GM19238 (cell line): ENCODE measurements around the gene SLC15A1.

Experiments used
- DNase-seq: peaks from one replicate; pipeline ENCODE4 v3.0.0; 2011; ENCODE audit warnings: low spot score; ENCODE audit not compliant: insufficient read length

The SLC15A1 gene

DNA sequence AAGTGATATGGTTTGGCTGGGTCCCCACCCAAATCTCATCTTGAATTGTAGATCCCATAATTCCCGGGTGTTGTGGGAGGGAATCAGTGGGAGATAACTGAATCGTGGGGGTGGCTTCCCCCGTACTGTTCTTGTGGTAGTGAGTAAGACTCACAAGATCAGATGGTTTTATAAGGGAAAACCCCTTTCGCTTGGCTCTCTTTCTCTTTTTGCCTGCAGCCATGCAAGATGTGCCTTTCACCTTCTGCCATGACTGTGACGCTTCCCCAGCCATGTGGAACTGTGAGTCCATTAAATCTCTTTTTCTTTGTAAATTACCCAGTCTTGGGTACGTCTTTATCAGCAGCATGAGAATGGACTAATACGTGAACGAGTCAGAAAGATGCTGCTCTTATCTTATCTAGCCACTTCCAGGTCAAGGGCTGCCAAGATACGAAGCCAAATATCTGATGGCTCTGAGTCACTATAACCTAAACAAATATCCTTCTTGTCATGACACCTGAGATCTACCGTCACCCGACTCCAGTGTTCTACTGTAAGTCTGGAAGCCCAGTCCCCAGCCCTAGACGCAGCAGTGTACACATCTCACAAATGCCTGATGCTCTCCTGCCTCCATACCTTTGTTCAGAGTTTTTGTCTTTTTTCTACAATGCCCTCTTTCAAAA, 45.9 kb downstream of the SLC15A1 start:
- DNase-seq, result no peak

DNA sequence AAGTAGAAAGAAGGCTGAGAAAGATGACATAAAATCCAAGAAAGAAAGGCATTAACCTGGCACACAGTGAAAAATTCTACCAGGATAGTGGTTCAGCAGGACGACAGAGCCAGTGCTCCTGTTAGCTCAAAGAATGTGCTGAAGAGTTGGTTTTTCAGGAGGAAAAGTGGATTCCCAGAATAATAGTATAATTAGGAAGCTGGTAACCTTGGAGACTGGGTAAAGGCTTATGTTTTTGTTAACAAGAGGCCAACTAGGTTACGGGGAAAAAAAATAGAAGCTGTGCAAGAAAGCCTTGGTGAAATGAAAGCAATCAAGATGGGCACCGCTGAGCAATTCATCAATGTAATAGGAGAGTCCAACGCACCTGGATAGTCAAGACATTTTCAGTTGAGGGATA, 54.7 kb downstream of the SLC15A1 start:
- no peak for DNase-seq

DNA sequence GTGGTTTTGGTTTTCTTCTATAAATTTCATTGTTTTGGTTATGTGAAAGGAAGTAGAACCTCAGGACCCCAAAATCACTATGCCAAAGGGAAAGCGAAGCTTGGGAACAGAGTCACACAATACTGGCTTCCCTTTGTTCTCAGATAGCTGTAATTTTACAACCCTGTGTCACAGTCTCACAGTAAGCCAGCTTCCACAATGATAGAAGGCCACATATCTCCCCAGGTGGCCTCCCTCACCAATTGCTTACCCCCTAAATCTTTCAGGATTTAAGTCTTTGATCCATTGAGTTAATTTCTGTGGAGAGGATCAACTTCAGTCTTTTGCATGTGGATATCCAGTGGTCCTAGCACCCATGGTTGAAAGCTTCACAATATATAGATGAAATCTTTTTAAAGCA, 58.7 kb downstream of the SLC15A1 start:
- no peak for DNase-seq

DNA sequence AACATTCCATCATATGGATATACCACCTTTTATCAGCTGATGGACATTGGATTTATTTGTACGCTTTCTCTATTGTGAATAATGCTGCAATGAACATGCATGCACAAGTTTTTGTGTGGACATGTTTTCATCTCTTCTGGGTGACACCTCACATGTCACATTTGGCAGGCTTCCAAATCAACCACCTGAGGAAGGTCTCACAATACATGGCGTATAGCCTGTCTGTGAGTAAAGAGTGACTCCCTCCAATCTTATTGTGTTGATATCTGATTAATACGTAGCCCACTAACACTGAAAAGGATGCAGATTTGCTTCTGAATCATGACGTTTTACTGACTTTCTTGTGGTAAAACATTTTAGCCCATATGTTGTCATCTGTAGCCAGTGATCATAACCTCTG, 61.1 kb downstream of the SLC15A1 start:
- DNase-seq, result no peak

DNA sequence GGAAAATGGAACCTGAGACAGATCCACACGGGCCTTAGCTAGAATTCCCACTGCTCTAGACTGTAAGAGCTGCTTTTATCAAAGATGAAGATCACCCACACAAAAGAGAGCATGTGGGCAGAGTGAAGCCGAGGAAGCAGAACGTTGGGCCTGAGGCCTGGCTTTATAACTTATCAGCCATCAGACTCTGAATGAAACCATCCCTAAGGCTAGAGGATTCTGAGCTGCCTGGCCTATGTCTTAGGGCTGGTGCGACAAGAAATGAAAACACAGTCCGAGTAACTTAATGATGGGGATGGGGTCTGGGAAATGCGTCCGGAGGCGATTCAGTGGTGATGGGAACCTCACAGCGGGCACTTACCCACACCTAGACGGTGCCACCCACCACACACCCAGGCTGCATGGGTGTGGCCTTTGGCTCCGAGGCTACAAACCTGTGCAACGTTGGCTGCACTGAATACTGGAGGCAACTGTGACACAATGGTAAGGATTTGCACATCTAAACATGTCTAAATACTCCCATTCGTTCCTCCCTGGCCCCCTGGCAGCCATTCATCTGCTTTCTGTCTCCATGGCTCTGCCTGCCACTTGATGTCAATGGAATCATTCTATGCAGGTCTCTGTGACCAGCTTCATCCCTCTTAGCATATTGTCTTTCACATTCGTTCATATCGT, 62.0 kb downstream of the SLC15A1 start:
- DNase-seq, result no peak

DNA sequence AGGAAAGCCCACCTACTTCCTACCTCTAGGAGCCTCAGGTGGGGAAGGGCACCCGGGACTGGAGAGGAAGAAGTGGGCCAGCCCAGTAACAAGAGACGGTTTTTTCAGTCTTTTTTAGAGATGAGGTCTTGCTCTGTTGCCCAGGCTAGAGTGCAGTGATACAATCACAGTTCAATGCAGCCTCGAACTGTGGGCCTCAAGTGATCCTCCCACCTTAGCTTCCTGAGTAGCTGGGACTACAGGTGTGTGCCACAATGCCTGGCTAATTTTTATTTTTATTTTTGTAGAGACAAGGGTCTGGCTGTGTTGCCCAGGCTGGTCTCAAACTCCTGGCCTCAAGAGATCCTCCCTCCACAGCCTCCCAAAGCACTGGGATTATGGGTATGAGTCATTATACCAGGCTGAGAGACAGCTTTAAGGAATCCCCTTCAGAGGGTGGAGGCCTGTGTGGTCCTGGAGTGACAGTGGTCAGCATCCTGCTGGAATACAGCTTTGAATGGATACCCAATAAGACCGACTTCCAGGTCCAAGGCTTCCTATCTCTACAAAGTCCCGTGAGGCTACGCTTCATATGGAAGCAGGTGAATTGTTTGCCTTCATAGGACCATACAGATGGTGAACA, 63.0 kb downstream of the SLC15A1 start:
- DNase-seq, result no peak

DNA sequence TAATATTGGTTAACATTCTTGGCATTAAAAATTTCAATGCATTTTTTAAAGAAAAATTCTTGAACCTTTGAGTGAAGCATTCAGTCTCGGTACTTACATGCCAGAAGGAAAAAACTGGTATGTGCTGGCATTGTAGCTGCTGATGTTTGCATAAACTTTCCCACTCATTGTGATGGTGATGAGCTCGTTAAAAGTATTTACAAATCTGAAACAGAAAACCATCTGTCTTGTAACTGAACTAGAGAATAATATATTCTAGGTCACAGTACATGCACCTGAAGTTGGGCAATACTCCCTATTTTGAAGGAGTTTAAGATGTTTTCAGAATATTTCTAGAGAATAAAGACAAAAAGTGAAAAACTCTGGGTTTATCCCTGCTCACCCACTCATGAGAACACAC, 64.1 kb downstream of the SLC15A1 start:
- DNase-seq, result no peak

DNA sequence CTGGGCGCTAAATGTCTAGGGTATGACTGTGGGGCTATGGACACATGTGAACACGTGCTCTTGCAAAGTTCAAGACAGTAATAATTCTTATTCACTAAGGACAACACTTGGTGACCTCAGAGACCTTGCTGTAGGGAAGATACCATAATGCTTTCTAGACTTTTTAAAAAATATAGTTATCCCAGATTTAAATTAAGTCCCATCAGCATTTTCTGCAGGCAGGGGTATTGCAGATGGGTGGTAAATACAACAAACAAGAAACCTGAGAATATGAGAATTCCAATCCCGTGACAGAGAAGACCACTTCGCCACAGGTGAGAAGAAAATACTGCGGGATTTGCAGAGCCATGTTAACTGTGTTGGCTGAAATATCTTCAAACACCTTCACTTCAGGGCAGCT, 65.2 kb downstream of the SLC15A1 start:
- no peak for DNase-seq

DNA sequence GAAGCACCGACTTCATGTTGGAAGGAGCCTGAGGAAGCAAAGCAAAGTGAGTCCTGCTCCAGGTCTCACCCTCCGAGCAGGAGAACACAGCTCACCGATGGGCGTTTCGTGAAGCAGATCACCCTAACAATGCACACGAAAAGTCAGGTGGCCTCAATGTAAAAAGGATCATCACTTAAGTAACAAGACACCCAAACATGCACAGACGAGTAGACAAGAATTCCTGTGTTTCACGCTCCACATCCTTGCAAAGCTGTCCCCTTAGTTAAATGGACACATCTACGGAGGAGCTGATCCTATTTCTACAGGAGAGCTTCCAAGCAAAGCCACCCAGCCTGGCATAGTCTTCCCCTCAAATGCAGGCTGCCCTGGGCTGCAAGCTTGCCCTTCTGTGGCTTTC, 66.2 kb downstream of the SLC15A1 start:
- no peak for DNase-seq

DNA sequence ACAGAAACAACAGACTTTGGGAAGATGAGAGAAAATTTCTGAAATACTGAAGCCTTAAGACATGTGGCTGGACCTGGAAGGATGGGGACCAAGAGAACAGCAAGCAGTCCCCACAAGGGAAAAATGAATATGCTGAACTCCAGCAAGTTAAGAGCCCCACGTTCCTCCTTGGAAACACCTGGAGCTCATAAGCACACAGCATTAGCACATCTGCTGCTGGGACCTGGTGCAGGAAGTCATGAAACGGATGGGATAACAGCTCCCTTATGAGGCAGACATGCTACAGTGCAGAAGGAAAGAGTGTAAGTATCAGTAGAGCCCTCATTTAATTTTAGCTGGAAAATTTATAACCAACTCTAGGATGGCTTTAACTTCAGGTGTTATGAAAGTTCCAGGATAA, 67.3 kb downstream of the SLC15A1 start:
- no peak for DNase-seq

DNA sequence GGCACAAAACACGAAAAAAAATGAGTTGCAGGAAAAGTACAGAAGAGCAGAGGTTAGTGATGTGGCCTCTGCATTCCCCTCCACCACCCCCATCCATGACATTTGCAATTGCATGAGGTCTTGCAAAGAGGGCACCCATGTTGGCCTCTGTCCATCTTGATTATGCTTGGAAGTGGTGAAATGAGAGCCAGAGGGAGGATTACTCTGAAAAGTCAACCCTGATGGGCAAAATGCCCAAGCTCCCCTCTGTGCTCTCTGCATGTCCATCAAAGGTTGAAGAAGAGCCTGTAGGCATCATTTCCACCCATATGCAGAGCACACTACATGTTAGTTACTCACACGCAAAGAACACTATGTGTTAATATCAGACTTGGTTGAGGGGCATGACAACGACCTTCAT, 71.4 kb downstream of the SLC15A1 start:
- no peak for DNase-seq

DNA sequence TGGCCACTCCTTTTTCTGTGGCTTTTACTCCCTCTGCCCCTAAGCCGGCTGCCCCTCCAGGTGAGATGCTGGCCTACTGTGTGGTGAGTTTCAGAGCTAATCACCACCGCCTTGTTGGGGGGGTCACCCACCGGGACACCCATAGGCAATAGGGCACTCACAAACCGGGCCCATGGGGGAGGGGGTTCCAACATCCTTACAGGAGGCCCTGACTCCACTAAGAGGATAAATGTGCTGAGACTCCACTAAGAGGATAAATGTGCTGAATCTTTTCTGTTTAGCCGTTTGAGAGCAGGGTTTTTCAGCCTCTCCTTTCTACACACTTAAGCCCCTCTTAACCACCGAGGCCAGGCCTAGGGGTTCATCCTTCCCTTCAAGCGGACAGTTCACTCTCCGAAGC, 73.7 kb downstream of the SLC15A1 start:
- no peak for DNase-seq

DNA sequence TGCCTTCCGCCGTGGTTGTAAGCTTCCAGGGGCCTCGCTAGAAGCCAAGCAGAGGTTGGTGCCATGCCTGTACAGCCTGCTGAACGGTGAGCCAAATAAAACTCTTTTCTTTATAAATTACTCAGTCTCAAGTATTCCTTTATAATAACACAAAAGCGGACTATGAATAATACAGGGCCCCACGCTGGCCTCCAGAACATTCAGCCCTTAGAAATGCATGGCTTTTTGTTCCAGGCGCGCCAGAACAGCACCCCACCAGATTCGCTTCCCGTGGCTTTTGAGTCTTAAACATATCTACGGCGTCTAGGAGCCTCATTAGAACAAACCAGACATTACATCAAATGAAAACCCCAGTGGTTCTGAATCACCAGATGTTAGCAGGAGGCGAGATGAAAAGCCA, 75.1 kb downstream of the SLC15A1 start:
- no peak for DNase-seq

DNA sequence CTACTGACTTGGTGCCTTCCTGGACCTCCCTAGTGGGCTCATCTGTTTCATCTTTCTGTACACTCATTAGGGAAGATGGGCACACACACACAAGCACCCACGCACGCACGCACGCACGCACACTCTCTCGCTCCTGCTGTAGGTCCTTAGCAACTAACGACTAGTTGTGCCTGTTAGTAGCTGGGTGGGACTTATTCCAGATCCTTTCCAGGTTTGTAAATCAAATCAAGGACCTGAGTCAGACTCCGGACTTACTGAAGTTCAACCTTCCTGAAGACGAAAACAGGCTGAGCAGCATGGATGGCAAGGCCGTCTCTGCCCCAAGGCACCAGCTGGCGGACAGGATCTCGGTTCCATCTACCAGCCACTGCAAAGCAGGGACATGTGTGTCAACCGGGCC, 76.2 kb downstream of the SLC15A1 start:
- no peak for DNase-seq

DNA sequence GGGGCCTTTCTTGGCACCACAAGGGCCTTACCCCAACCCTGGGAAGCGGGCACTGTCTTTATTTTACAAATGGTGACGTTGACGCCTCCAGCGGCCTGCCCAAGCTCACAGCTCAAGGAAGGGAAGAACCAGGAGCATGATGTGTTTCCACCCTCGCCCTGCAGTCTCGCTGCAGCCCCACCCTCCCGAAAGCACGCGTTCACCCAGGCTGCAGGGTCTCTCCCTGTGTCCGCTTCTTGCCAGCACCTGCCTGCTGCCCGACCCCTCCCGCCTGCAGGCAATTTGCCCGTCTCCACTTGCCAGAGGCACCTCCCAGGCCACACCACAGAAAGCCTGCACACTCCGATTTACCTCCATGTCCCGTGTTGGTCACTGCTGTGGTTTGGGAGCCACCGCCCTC, 76.6 kb downstream of the SLC15A1 start:
- DNase-seq, result no peak

DNA sequence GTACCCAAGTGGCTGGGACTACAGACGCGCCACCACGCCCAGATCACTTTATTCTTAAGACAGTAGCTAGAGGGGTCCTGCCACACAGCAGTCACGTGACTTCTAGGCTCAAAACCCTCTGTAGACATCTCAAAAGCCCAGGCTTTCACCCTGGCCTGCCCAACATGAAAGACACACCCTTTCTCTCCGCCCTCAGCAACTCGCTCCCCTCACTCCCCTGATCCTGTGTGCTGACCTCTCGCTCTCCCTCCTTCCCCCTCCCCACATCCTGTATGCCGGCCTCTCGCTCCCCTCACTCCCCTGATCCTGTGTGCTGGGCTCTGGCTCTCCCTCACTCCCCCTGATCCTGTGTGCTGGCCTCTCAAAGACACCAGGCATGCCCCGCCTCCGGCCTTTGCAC, 77.4 kb downstream of the SLC15A1 start:
- no peak for DNase-seq

DNA sequence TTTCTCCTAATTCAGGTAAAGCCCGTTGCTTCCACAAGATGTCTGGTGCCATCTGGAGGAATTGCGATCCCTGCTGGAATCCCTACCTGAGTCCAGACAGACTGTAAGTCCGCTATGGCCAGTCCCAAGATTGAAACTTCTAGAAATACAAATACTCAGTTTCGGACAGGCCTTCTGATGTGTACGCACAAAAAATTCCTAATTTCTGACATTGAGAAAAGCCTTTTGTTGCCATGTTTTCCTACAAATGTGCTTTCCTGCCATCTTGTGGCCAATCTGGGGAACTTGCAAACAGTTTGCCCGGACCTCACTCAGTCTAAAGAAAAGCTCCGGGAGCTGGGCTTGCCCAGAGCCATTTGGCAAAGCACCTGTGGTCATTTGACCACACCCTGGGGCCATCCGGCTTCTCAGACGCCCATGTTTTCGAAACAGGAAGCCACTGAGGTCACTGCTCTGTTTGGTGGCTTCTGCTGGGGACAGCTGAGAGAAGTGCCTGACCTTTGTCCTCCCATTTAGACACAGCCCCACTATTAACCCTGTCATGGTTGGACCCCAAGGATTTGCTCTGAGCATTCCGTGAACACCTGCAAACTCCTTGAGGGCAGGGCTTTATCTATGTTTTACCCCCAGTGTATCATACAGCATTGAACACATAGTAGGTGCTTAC, 79.4 kb downstream of the SLC15A1 start:
- DNase-seq, result peak; percentile 53

DNA sequence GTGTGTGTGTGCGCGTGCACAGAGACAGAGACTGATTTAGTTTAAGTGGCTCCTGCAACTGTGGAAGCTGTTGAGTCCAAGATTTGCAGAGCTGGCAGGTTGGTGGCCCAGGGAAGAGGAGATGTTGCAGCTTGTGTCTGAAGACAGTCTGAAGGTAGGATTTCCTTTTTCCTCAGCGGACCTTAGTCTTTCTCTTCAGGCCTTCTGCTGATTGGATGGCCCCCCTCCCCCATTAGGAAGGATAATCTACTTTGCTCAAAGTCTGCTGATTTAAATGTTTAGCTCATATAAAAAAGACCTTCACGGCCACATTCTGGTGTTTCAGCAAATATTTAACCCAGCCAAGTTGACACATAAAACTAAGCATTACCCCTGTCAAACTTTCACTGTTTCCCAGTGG, 84.3 kb downstream of the SLC15A1 start:
- no peak for DNase-seq

DNA sequence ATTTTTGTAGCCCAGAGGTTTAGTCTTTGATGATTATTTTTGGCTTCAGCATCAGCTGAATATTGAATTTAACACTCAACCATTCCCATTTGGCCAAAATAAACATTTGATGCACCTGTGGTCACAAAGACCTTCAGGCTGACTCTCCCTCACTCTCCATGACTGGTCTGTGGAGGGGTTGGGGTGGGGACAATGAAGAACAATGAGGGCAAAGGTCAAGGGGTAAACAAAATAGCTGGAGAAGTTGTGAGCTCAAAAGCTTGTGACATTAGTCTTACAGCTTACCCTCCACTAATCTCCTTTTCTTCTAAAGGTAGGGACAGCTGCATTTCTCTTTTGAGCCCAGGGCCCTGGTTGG, 86.9 kb downstream of the SLC15A1 start:
- DNase-seq, result no peak

DNA sequence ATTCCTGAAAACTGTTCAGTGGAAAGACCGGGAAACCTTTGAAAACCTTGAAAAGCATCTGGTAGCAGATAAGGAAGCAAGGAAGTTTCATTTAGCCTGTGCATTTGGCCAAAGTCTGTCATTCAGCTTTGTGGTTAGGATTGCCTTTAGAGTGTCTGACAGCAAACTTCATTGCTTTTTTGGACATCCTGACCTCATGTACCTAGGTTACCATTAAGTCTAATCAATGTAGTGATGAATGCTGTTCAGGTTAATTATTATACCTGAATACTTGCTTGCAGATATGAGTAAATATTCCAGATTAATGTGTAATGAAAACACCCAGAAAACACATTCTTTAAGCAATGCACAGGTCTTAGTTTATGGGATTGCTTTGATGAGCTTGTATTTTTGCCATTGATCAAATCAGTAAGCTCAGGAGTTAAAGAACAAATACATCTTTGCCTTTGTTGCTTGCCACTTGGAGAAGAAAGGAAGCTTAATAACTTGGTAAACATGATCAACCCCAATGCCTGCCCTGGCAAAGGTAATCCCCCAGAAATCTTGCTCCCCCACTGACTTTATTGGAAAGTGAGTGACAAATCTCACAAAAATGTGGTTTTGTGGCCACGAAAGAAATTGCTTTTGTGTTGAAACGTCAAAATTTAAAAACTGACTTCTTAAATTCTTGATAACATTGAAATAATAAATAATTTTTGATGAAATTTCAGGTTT, 87.4 kb downstream of the SLC15A1 start:
- no peak for DNase-seq

DNA sequence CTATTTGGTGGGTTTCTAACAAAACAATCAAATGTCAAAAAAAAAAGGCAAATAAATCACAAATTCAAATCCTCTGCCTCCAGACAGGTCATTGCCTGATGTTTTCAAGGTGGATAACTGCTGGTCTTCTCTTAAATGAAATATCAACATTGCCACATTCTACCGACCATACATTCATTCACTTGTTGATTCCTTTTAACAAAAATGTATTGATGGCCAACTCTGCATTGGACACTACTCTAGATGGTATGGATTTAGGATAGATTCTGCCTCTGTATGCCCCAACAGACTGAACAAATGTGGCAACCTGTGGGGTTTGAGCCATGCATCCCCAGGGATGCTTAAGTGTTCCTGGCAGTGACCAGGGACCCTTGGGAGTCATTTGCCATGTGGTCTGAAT, 88.0 kb downstream of the SLC15A1 start:
- no peak for DNase-seq

DNA sequence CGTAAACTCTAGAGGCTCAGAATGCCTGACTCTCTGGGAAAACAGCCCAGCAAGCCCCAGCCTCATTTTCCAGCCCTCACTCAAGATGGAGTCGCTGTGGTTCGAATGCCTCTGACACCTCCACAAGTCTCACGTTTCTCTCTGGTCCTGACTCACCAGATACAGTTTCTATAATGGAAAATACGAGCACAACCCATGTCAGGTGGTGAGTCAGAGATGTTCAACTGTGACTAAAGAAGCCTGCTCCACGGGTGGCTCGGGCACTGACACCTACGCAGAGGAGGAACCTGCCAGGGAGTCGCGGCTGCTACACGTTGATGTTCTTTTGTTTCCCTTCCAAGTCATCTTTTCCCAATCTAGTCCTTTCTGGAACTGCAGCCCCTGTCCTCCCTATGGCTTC, 88.4 kb downstream of the SLC15A1 start:
- no peak for DNase-seq
